MG63 (cell line): ENCODE results near the gene ENKD1. TPM values are rescaled to one million over a fixed set of nuclear protein-coding genes. Genes with fewer than 3 reads are reported as not detected.

Source experiments
- DNase-seq: peaks from one replicate; pipeline ENCODE4 v3.0.0-alpha.2; 2020
- H3K27me3 ChIP-seq: fragments of 250-450 bp; sonication (Bioruptor Pico); 2 replicates; pipeline ENCODE4 v1.5.1; 2020; ENCODE audit warnings: mild to moderate bottlenecking, moderate library complexity
- H3K36me3 ChIP-seq: fragments of 250-450 bp; sonication (Bioruptor Pico); 2 replicates; pipeline ENCODE4 v1.5.1; 2020; ENCODE audit warnings: mild to moderate bottlenecking, moderate library complexity
- H3K4me3 ChIP-seq: fragments of 250-450 bp; sonication (Bioruptor Pico); 2 replicates; pipeline ENCODE4 v1.5.1; 2020; ENCODE audit warnings: mild to moderate bottlenecking, moderate library complexity
- H3K9me3 ChIP-seq: fragments of 250-450 bp; sonication (Bioruptor Pico); 2 replicates; pipeline ENCODE4 v1.5.1; 2020; ENCODE audit warnings: mild to moderate bottlenecking, moderate library complexity
- total RNA-seq: library from RNA; depleted of rRNA; stranded (reverse); fragments of >200 nt; shearing (Covaris generic); gene quantifications from 2 replicates; pipeline ENCODE4 v1.2.3, GENCODE V29; 2014; ENCODE audit warnings: low replicate concordance

ENKD1 gene
- total RNA-seq, 1 experiment from 2014 or later, result 15.7 TPM

- DNase-seq, result no peak
- H3K4me3 ChIP-seq, result peak overlapping the region; percentile 78
- H3K27me3 ChIP-seq, result no peaks in the 10 kb centered on the region
- H3K36me3 ChIP-seq, result no peaks in the 10 kb centered on the region
- no peaks in the 10 kb centered on the region for H3K9me3 ChIP-seq
These were observed 7.5 kb downstream of the ENKD1 start for GRCh38 chr16:67658849-67659674.

- Histone ChIP-seq H3K4me3 (no peak overlapping the region), H3K36me3 (no peaks in the 10 kb centered on the region), H3K27me3 (no peaks in the 10 kb centered on the region), H3K9me3 (no peaks in the 10 kb centered on the region)
- DNase-seq, result no peak
These were observed 8.6 kb downstream of the ENKD1 start for GRCh38 chr16:67657751-67658518.

GRCh38 chr16:67657017-67657608, 9.4 kb downstream of the ENKD1 start:
- Histone ChIP-seq H3K4me3 (no peak overlapping the region), H3K36me3 (no peaks in the 10 kb centered on the region)
- no peak for DNase-seq

GRCh38 chr16:67656344-67657016, 10.1 kb downstream of the ENKD1 start:
- DNase-seq, result no peak
- Histone ChIP-seq H3K9me3 (no peaks in the 10 kb centered on the region), H3K4me3 (no peak overlapping the region), H3K36me3 (no peaks in the 10 kb centered on the region), H3K27me3 (no peaks in the 10 kb centered on the region)

More at GRCh38 chr16:67657017-67657608, 9.4 kb downstream of the ENKD1 start:
- H3K9me3 ChIP-seq, result no peaks in the 10 kb centered on the region
- no peaks in the 10 kb centered on the region for H3K27me3 ChIP-seq

- Histone ChIP-seq H3K4me3 (no peak overlapping the region), H3K9me3 (no peaks in the 10 kb centered on the region), H3K36me3 (no peaks in the 10 kb centered on the region), H3K27me3 (no peaks in the 10 kb centered on the region)
- DNase-seq, result no peak
These were observed 11.2 kb downstream of the ENKD1 start for GRCh38 chr16:67655363-67655762.

GRCh38 chr16:67654403-67654911, 12.1 kb downstream of the ENKD1 start:
- H3K36me3 ChIP-seq, result no peaks in the 10 kb centered on the region
- DNase-seq, result no peak
- H3K27me3 ChIP-seq, result no peaks in the 10 kb centered on the region
- H3K4me3 ChIP-seq, result no peak overlapping the region
- H3K9me3 ChIP-seq, result no peaks in the 10 kb centered on the region

- no peaks in the 10 kb centered on the region for H3K36me3 ChIP-seq
- H3K27me3 ChIP-seq, result no peaks in the 10 kb centered on the region
- no peak overlapping the region for H3K4me3 ChIP-seq
- H3K9me3 ChIP-seq, result no peaks in the 10 kb centered on the region
- no peak for DNase-seq
These were observed 12.7 kb downstream of the ENKD1 start for GRCh38 chr16:67653789-67654402.

GRCh38 chr16:67653128-67653788, 13.3 kb downstream of the ENKD1 start:
- H3K9me3 ChIP-seq, result no peaks in the 10 kb centered on the region
- H3K4me3 ChIP-seq, result 0 out of 2 replicates have a peak overlapping the region, but pooled peaks have one; percentile 11
- H3K36me3 ChIP-seq, result no peaks in the 10 kb centered on the region
- H3K27me3 ChIP-seq, result no peaks in the 10 kb centered on the region
- no peak for DNase-seq

- H3K36me3 ChIP-seq, result no peaks in the 10 kb centered on the region
- no peaks in the 10 kb centered on the region for H3K27me3 ChIP-seq
- H3K4me3 ChIP-seq, result no peak overlapping the region
- no peak for DNase-seq
- no peaks in the 10 kb centered on the region for H3K9me3 ChIP-seq
These were observed 13.9 kb downstream of the ENKD1 start for GRCh38 chr16:67652578-67653127.

- no peak overlapping the region for H3K4me3 ChIP-seq
- H3K9me3 ChIP-seq, result no peaks in the 10 kb centered on the region
- DNase-seq, result no peak
- H3K27me3 ChIP-seq, result no peaks in the 10 kb centered on the region
- no peaks in the 10 kb centered on the region for H3K36me3 ChIP-seq
These were observed 14.7 kb downstream of the ENKD1 start for GRCh38 chr16:67651847-67652246.

- H3K4me3 ChIP-seq, result no peak overlapping the region
- no peak for DNase-seq
- H3K36me3 ChIP-seq, result no peaks in the 10 kb centered on the region
- no peaks in the 10 kb centered on the region for H3K9me3 ChIP-seq
- H3K27me3 ChIP-seq, result no peaks in the 10 kb centered on the region
These were observed 15.5 kb downstream of the ENKD1 start for GRCh38 chr16:67651039-67651438.

GRCh38 chr16:67650023-67650422, 16.5 kb downstream of the ENKD1 start:
- DNase-seq, result no peak
- Histone ChIP-seq H3K36me3 (no peaks in the 10 kb centered on the region), H3K4me3 (no peak overlapping the region), H3K9me3 (no peaks in the 10 kb centered on the region), H3K27me3 (no peaks in the 10 kb centered on the region)

- H3K36me3 ChIP-seq, result no peaks in the 10 kb centered on the region
- no peak for DNase-seq
- no peaks in the 10 kb centered on the region for H3K27me3 ChIP-seq
- H3K4me3 ChIP-seq, result no peak overlapping the region
- no peaks in the 10 kb centered on the region for H3K9me3 ChIP-seq
These were observed 17.0 kb downstream of the ENKD1 start for GRCh38 chr16:67649494-67649931.

GRCh38 chr16:67648764-67649407, 17.7 kb downstream of the ENKD1 start:
- Histone ChIP-seq H3K36me3 (no peaks in the 10 kb centered on the region), H3K9me3 (no peaks in the 10 kb centered on the region), H3K4me3 (no peak overlapping the region), H3K27me3 (no peaks in the 10 kb centered on the region)
- DNase-seq, result no peak

GRCh38 chr16:67648088-67648763, 18.3 kb downstream of the ENKD1 start:
- Histone ChIP-seq H3K36me3 (no peaks in the 10 kb centered on the region), H3K27me3 (no peaks in the 10 kb centered on the region), H3K9me3 (no peaks in the 10 kb centered on the region), H3K4me3 (no peak overlapping the region)
- no peak for DNase-seq
